ENCODE measurements around the gene ENTPD7.

- TF ChIP-seq POLR2A (IDR thresholded peaks at IDR 0.05): no peak
- TF ChIP-seq CTCF (IDR thresholded peaks at IDR 0.05): no peak
- no peak for TF ChIP-seq EP300 (IDR thresholded peaks at IDR 0.05)
Measured at GRCh38 chr10:99709480-99710229, 50.3 kb downstream of the ENTPD7 start.

Measured in stomach (tissue), 4 donors.